Right lobe of liver (tissue), 6 donors: ENCODE data around the gene LRPAP1. TPM values are rescaled to one million over a fixed set of nuclear protein-coding genes. Genes with fewer than 3 reads are reported as not detected.
"Not testable (repeated sequence)": the region's sequence is repeated elsewhere in the genome, so short reads cannot be mapped to it uniquely, and the experiment has no call there.

Experiments used
- ATAC-seq, 4 donors: fragments of 200-7000 bp; cut with Tn5 transposase; one replicate each; pipeline ENCODE4 v1.9.1; 2020; ENCODE audit warnings: mild to moderate bottlenecking in 4 of 4, moderate library complexity in 4 of 4
- DNase-seq, 3 donors: peaks; one replicate each; pipeline ENCODE4 v3.0.0-alpha.2; 2020
- H3K27ac ChIP-seq, 3 donors: fragments of 200-600 bp; one replicate each; pipeline ENCODE4 v1.8.0; 2022
- H3K27me3 ChIP-seq, 2 donors: fragments of 200-600 bp; one replicate each; pipeline ENCODE4 v1.8.0; 2022
- H3K36me3 ChIP-seq, 4 donors: fragments of 200-600 bp; sonication (generic) in 1 of 4; one replicate each; pipeline versions ENCODE4 v1.5.1 to v1.8.0; 2017 to 2022; ENCODE audit warnings: control low read depth in 1 of 4
- H3K4me1 ChIP-seq, 4 donors: fragments of 200-600 bp; sonication (generic) in 1 of 4; one replicate each; pipeline versions ENCODE4 v1.5.1 to v1.8.0; 2017 to 2022; ENCODE audit warnings: control low read depth in 1 of 4
- H3K4me3 ChIP-seq, 3 donors: fragments of 200-600 bp; one replicate each; pipeline ENCODE4 v1.8.0; 2022
- H3K9me3 ChIP-seq, 4 donors: fragments of 200-600 bp; sonication (generic) in 1 of 4; one replicate each; pipeline versions ENCODE4 v1.5.1 to v1.8.0; 2017 to 2022; ENCODE audit warnings: control low read depth in 1 of 4
- POLR2A ChIP-seq: fragments of 450-650 bp; IDR thresholded peaks from one replicate; pipeline ENCODE4 v1.6.1; 2017; ENCODE audit warnings: antibody characterized with exemption, mild to moderate bottlenecking
- WGBS: methylation state at CpG from one replicate; pipeline ENCODE4 v1.1.6; 2018; ENCODE audit warnings: low coverage, low lambda C conversion rate; ENCODE audit not compliant: insufficient coverage; ENCODE audit errors: missing lambda C conversion rate; 5-methylcytosine and 5-hydroxymethylcytosine counted together
- intact Hi-C, 2 donors: fragments of 100-400 bp; cut with DNase I; formaldehyde crosslinking; loops; one replicate each; pipeline versions ENCODE4 v1.11.2 to v1.14.1; 2022
- total RNA-seq, 6 experiments: library from RNA; depleted of rRNA in 2 of 6; stranded (reverse); fragments of >200 nt in 2 of 6; fragmentation: NEBNext Ultra II Directional in 3 of 6; extraction: Animal tissue kit (Norgen Biotek cat#: 25700) in 3 of 6; gene quantifications; one replicate each; pipeline versions ENCODE4 v1.1.0 to v1.2.4, GENCODE V29; 2016 to 2023
- TF ChIP-seq, protein P1 (sequence below), 4 donors: fragments of 200-600 bp in 3 of 4; fragments of 450-650 bp in 1 of 4; IDR thresholded peaks; one replicate each; pipeline versions ENCODE4 v1.5.1 to v1.8.0; 2016 to 2022; ENCODE audit warnings: antibody characterized with exemption in 4 of 4, mild to moderate bottlenecking in 2 of 4
- donor health status: DM: no; HTN: yes; CAD: no.
- donor health status: DM: no; HTN: no; CAD: no.
- donor health status: DM: no; HTN: no; CAD: no.
- donor health status: DM: no; HTN: yes; CAD: no.
- donor health status: DM: no; HTN: yes; CAD: no.

LRPAP1 gene
- total RNA-seq, 6 experiments from 2014 or later = 63.4 to 108 (median 85.3) TPM

DNA sequence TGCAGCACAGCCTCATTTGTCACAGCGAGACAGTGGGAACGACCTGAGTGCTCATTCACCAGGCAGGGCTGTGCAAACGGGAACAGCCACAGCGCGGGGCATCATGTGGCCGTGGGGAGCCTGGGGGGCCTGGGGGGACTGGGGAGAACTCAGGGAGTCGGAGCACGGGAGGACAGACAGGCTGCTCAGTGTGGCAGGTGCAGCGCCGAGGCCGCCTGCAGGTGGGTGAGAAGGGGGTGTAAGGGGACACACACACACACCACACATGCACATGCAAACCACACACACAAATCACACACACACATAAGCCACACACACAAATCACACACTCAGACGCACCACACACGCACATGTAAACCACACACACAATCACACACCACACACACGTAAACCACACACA, 34.5 kb upstream of the LRPAP1 start:
- H3K4me3 ChIP-seq, intact Hi-C loops, H3K9me3 ChIP-seq, ATAC-seq, H3K27me3 ChIP-seq, DNase-seq, H3K27ac ChIP-seq, H3K4me1 ChIP-seq, H3K36me3 ChIP-seq: not testable (repeated sequence)
- TF ChIP-seq, protein P1, sequence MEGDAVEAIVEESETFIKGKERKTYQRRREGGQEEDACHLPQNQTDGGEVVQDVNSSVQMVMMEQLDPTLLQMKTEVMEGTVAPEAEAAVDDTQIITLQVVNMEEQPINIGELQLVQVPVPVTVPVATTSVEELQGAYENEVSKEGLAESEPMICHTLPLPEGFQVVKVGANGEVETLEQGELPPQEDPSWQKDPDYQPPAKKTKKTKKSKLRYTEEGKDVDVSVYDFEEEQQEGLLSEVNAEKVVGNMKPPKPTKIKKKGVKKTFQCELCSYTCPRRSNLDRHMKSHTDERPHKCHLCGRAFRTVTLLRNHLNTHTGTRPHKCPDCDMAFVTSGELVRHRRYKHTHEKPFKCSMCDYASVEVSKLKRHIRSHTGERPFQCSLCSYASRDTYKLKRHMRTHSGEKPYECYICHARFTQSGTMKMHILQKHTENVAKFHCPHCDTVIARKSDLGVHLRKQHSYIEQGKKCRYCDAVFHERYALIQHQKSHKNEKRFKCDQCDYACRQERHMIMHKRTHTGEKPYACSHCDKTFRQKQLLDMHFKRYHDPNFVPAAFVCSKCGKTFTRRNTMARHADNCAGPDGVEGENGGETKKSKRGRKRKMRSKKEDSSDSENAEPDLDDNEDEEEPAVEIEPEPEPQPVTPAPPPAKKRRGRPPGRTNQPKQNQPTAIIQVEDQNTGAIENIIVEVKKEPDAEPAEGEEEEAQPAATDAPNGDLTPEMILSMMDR (IDR thresholded peaks at IDR 0.05) = peak in 1 of 4 donors; percentile 11
- WGBS = 60% methylated on average over 4 of the region's 14 CpGs

DNA sequence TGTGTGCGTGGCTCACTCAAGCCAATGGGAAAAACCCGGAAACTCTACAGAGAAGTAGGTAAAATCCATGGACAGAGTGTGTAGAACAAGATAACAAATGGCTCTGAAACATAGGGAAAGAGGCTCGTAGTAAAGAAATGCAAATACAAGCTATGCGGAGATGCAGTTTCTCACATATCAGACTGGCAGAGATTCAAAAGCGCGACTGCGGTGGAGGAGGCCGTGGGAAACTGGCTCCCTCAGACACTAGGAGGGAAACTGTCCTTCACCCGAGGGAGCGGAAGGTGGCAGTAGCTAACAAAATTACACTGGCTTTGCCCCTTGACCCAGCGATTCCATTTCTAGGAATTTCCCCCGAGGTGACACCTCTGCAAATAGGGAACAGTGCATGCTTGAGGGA, 34.1 kb upstream of the LRPAP1 start:
- intact Hi-C loops, H3K36me3 ChIP-seq, H3K4me3 ChIP-seq, DNase-seq, ATAC-seq, H3K27ac ChIP-seq, H3K27me3 ChIP-seq, H3K4me1 ChIP-seq, H3K9me3 ChIP-seq: not testable (repeated sequence)
- TF ChIP-seq, protein P1 (IDR thresholded peaks at IDR 0.05) = peak in 2 of 4 donors; percentile 15 to 19
- WGBS = 29% methylated on average over 8 of the region's 12 CpGs

DNA sequence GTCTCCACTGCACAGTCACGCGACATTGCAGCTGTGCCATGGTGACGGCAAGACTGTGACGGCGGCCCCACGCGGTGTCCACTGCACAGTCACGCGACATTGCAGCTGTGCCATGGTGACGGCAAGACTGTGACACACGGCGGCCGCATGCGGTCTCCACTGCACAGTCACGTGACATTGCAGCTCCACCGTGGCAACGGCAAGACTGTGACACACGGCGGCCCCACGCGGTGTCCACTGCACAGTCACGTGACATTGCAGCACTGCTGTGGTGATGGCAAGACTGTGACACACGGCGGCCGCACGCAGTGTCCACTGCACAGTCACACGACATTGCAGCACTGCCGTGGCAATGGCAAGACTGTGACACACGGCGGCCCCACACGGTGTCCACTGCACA, 32.7 kb upstream of the LRPAP1 start:
- intact Hi-C loops, H3K9me3 ChIP-seq, H3K4me1 ChIP-seq, H3K27me3 ChIP-seq, DNase-seq, H3K4me3 ChIP-seq, H3K27ac ChIP-seq, H3K36me3 ChIP-seq, ATAC-seq: not testable (repeated sequence)
- no CpG with 5 or more reads among the region's 31 CpGs for WGBS

DNA sequence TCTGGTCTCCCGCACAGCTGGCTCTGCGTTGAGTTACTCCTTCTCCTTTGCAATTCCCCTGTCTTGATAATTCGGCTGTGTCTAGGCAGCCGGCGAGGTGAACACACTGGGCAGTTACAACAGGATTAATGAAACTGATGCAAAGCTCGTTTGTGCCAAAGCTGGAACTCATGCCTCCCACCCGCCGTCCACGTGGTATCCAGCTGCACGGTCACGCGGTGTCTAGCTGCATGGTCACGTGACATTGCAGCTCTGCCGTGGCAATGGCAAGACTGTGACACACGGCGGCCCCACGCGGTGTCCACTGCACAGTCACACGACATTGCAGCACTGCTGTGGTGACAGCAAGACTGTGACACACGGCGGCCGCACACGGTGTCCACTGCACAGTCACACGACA, 31.2 kb upstream of the LRPAP1 start:
- Histone ChIP-seq H3K9me3 (no peaks in the 10 kb centered on the region), H3K27ac (no peak overlapping the region), H3K27me3 (no peaks in the 10 kb centered on the region), H3K4me1 (no peaks in the 10 kb centered on the region), H3K4me3 (no peak overlapping the region), H3K36me3 (no peaks in the 10 kb centered on the region)
- intact Hi-C loops = no loop called here
- ATAC-seq = no peak
- no peak for DNase-seq
- WGBS = 94% methylated on average over 9 of the region's 24 CpGs
- TF ChIP-seq, protein P1 (IDR thresholded peaks at IDR 0.05) = no peak
- no peak for TF ChIP-seq POLR2A

DNA sequence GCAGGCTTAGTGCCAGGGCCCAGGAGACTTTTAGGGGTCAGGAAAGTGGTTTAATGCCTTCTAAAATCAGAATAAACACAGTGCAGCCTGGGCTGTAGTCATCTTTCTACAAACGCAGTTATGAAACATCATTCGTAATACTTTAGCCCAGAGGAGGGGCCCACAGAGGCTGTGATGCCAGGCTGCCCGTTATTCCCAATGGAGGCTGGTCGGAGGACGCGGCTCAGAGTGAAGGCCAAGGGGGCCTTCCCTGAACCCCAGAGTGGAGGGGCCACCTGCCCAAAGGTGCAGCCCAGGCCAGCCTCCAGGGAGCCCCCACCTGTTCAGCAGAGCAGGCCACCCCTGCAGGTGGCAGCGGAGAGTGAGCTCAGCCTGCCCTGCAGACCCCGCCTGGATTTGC, 29.9 kb upstream of the LRPAP1 start:
- DNase-seq, H3K27ac ChIP-seq, intact Hi-C loops, H3K36me3 ChIP-seq, H3K4me3 ChIP-seq, H3K27me3 ChIP-seq, H3K9me3 ChIP-seq, ATAC-seq, H3K4me1 ChIP-seq: not testable (repeated sequence)
- WGBS = no CpG with 5 or more reads among the region's 8 CpGs

DNA sequence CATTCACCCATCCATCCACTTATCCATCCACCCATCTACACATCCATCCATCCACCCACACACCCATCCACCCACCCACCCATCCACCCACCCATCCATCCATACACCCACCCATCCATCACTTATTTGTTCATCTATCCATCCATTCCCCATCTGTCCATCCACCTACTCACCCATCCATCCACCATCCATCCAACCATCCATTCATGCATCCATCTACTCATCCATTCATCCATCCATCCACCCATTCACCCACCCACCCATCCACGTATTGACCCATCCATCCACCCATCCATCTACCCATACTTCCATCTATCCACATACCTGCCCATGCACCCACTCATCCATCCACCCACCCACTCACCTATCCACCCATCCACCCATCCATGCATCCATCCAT, 28.2 kb upstream of the LRPAP1 start:
- H3K4me1 ChIP-seq, H3K27me3 ChIP-seq, H3K9me3 ChIP-seq, ATAC-seq, H3K36me3 ChIP-seq, DNase-seq, H3K4me3 ChIP-seq, H3K27ac ChIP-seq, intact Hi-C loops: not testable (repeated sequence)
- WGBS = 45% methylated on average over 1 of the region's 1 CpG

DNA sequence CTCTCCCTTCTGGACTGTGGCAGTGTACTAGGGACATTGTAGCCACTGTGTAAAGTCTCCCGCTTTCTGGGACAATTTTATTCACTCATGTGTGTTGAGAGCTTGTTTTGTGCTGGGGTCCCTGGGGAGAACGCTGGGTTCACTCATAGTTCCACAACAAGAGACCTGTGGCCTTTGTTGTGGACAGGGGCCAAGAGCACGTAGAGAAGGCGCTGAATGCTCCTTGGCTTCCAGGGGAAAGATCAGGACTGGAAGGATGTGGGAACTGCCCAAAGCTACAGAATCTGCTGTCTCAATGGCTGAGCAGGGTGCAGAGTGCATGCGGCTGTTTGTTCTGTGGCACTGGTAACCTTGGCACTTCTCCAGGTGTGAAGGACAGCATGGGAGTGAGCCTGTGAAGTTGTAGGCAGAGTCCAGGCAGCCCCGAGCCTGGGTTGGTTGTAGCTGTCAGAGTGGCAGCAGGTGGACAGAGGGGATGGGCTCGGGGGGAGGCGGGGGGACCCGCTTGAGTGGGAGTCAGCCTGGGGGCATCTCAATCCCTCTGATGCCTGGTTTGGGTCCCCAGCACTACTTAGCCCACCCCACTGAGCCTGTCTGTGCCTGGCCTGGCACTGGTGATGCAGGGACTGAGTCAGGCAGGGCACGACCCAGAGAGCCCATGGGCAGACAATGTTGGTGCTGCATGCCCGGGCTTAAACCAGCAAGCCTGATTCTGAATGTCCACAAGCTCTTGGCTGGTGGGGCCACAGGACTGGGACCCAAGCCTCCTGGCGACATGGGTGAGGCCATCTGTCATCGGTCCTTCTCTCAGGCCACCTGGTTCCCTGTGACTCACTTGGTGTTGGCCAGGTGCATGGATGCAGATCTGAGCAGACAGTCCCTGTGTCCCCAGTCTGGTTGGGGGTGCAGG, 27.4 kb upstream of the LRPAP1 start:
- H3K27me3 ChIP-seq, intact Hi-C loops, H3K27ac ChIP-seq, H3K4me3 ChIP-seq, DNase-seq, ATAC-seq, H3K4me1 ChIP-seq, H3K9me3 ChIP-seq, H3K36me3 ChIP-seq: not testable (repeated sequence)
- WGBS = 42% methylated on average over 4 of the region's 13 CpGs

DNA sequence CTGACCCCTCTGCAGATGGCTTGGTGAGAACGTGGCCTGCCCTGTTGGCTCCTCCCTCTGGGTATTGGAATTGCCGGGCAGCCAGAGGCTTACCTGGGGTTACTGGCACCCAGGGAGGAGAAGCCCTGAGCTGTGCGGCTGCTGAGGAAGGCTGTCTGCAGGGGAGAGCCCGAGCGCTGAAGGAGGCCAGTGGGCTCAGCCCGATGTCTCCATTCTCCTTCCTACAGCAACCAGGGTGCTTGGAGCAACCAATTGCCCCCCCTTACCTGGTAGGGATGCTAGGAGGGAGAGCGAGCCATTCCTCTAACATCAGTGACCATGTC, 26.3 kb upstream of the LRPAP1 start:
- intact Hi-C loops = not testable (repeated sequence)

More for the DNA sequence above, 26.3 kb upstream of the LRPAP1 start:
- not testable (repeated sequence) for H3K36me3 ChIP-seq, H3K9me3 ChIP-seq, H3K27me3 ChIP-seq, H3K4me3 ChIP-seq, H3K27ac ChIP-seq, H3K4me1 ChIP-seq, ATAC-seq, DNase-seq
- 42% methylated on average over 2 of the region's 7 CpGs for WGBS
